ENCODE measurements around the gene GPATCH2L.

Gene GPATCH2L

DNA sequence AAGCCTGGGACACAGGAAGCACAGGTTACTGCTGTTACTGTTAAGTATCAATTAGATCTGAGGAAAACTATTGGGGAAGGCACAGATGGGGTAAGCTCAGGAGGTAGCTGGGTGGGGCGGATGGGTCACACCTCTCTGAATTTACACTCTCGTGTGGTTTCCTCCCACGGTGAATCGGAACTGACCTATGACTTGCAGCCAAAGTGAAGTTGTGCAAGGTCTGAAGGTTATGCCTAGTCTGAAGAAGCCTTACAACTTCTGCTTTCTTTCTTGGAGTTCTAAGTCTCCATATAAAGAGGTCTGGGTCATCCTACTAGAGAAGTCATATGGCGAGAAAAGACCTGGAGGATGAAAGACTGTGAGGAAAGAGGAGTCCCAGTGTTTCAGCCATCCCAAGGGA lies 25.6 kb upstream of the GPATCH2L start:
- no peak overlapping the region for H3K4me3 ChIP-seq (ENCODE audit: low read depth, low read length)
- TF ChIP-seq, protein P1, sequence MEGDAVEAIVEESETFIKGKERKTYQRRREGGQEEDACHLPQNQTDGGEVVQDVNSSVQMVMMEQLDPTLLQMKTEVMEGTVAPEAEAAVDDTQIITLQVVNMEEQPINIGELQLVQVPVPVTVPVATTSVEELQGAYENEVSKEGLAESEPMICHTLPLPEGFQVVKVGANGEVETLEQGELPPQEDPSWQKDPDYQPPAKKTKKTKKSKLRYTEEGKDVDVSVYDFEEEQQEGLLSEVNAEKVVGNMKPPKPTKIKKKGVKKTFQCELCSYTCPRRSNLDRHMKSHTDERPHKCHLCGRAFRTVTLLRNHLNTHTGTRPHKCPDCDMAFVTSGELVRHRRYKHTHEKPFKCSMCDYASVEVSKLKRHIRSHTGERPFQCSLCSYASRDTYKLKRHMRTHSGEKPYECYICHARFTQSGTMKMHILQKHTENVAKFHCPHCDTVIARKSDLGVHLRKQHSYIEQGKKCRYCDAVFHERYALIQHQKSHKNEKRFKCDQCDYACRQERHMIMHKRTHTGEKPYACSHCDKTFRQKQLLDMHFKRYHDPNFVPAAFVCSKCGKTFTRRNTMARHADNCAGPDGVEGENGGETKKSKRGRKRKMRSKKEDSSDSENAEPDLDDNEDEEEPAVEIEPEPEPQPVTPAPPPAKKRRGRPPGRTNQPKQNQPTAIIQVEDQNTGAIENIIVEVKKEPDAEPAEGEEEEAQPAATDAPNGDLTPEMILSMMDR (IDR thresholded peaks at IDR 0.05; ENCODE audit: low read depth, low read length), result no peak
- in situ Hi-C loops (cut with HindIII; ENCODE audit: low sequenced_read_pairs), result no loop called here
- DNase-seq (ENCODE audit: low read depth, low spot score), result no peak

- in situ Hi-C loops (cut with HindIII; ENCODE audit: low sequenced_read_pairs), result no loop called here
- no peak overlapping the region for H3K4me3 ChIP-seq (ENCODE audit: low read depth, low read length)
- no peak for DNase-seq (ENCODE audit: low read depth, low spot score)
- TF ChIP-seq, protein P1 (IDR thresholded peaks at IDR 0.05; ENCODE audit: low read depth, low read length), result no peak
These were observed 21.7 kb upstream of the GPATCH2L start for GRCh38 chr14:76129851-76130576.

GRCh38 chr14:76131071-76131965 lies 20.4 kb upstream of the GPATCH2L start:
- no peak for DNase-seq (ENCODE audit: low read depth, low spot score)
- H3K4me3 ChIP-seq (ENCODE audit: low read depth, low read length), result no peak overlapping the region
- in situ Hi-C loops (cut with HindIII; ENCODE audit: low sequenced_read_pairs), result no loop called here
- TF ChIP-seq, protein P1 (IDR thresholded peaks at IDR 0.05; ENCODE audit: low read depth, low read length), result no peak

- H3K4me3 ChIP-seq (ENCODE audit: low read depth, low read length), result no peak overlapping the region
- TF ChIP-seq, protein P1 (IDR thresholded peaks at IDR 0.05; ENCODE audit: low read depth, low read length), result no peak
- DNase-seq (ENCODE audit: low read depth, low spot score), result peak; percentile 30
- in situ Hi-C loops (cut with HindIII; ENCODE audit: low sequenced_read_pairs), result no loop called here
These were observed 18.6 kb upstream of the GPATCH2L start for GRCh38 chr14:76133103-76133502.

DNA sequence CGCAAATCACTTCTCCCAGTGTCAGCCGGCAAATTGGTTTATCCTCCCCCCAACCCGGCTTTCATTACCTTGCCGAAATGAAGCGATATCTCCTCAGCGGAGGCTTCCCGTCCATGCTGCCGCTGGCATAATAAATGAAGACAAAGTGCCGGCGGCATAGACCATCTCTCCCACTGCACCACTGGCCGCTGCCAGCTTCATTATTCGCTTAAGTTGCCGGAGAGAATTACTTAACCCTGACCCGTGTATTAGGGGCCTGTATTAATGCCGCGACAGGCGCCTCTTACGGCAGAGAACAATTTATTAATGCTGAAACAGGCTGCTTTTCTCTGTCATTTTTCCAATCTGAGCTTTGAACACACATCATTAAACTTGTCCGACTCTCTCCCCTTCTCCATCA lies 17.5 kb upstream of the GPATCH2L start:
- in situ Hi-C loops (cut with HindIII; ENCODE audit: low sequenced_read_pairs), result no loop called here
- TF ChIP-seq, protein P1 (IDR thresholded peaks at IDR 0.05; ENCODE audit: low read depth, low read length), result no peak

DNA sequence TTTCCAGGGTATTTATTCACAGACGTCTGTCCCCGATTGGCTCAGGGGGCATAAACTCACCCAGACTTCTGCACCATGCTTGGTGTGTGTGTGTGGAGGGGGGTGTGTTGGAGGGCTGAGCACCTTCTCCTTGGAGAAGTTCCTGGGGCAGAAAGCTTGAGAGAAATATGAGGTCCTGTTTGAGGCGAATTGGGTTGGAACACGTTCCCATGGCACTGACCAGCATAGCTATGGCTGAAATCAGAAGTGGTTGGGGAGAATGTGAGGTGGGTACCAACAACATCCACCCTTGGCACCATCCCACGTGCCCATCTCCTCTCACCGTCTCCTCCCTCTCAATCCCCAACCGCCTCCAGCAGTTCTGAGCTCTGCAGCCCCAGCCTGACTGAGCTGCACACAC lies 16.0 kb upstream of the GPATCH2L start:
- no peak overlapping the region for H3K4me3 ChIP-seq (ENCODE audit: low read depth, low read length)
- TF ChIP-seq, protein P1 (IDR thresholded peaks at IDR 0.05; ENCODE audit: low read depth, low read length), result no peak
- in situ Hi-C loops (cut with HindIII; ENCODE audit: low sequenced_read_pairs), result no loop called here
- no peak for DNase-seq (ENCODE audit: low read depth, low spot score)

More for the DNA sequence above, 17.5 kb upstream of the GPATCH2L start:
- DNase-seq (ENCODE audit: low read depth, low spot score), result no peak
- no peak overlapping the region for H3K4me3 ChIP-seq (ENCODE audit: low read depth, low read length)
